GM23248 (cell line): Measurements from ENCODE around the gene SLC35F2. TPM values are rescaled to one million over a fixed set of nuclear protein-coding genes. Genes with fewer than 3 reads are reported as not detected.

Source experiments
- DNase-seq: peaks from one replicate; pipeline ENCODE4 v3.0.0-alpha.2; 2015
- H2AFZ ChIP-seq: fragments of 200-600 bp; sonication (generic); 2 replicates; pipeline ENCODE4 v1.6.1; 2016; ENCODE audit warnings: antibody characterized with exemption
- H3F3A ChIP-seq: fragments of 200-600 bp; sonication (generic); 2 replicates; pipeline ENCODE4 v1.6.1; 2016; ENCODE audit warnings: mild to moderate bottlenecking, antibody characterized with exemption, mixed run types; ENCODE audit not compliant: insufficient read depth
- H3K27ac ChIP-seq: fragments of 200-600 bp; sonication (generic); 2 replicates; pipeline ENCODE4 v1.5.1; 2016; ENCODE audit warnings: mild to moderate bottlenecking
- H3K27me3 ChIP-seq: fragments of 200-600 bp; sonication (generic); replicated peaks from 2 replicates; pipeline ENCODE4 v1.6.1; 2016; ENCODE audit warnings: mild to moderate bottlenecking; ENCODE audit not compliant: insufficient read depth
- H3K36me3 ChIP-seq: fragments of 200-600 bp; sonication (generic); 2 replicates; pipeline ENCODE4 v1.6.1; 2016; ENCODE audit warnings: low read depth, mild to moderate bottlenecking
- H3K4me1 ChIP-seq: fragments of 200-600 bp; sonication (generic); 2 replicates; pipeline ENCODE4 v1.6.1; 2016; ENCODE audit warnings: mild to moderate bottlenecking; ENCODE audit not compliant: insufficient read depth
- H3K4me2 ChIP-seq: fragments of 200-600 bp; sonication (generic); one replicate; pipeline ENCODE4 v1.6.1; 2016; ENCODE audit warnings: mild to moderate bottlenecking; ENCODE audit not compliant: unreplicated experiment
- H3K4me3 ChIP-seq: fragments of 200-600 bp; sonication (generic); 2 replicates; pipeline ENCODE4 v1.5.1; 2016; ENCODE audit warnings: mild to moderate bottlenecking
- H3K79me2 ChIP-seq: fragments of 200-600 bp; sonication (generic); 2 replicates; pipeline ENCODE4 v1.6.1; 2016; ENCODE audit warnings: mild to moderate bottlenecking; ENCODE audit not compliant: insufficient read depth
- H3K9ac ChIP-seq: fragments of 200-600 bp; sonication (generic); 2 replicates; pipeline ENCODE4 v1.6.1; 2016; ENCODE audit warnings: mild to moderate bottlenecking
- H3K9me2 ChIP-seq: fragments of 200-600 bp; sonication (generic); 2 replicates; pipeline ENCODE4 v1.6.1; 2016; ENCODE audit warnings: mixed run types, mild to moderate bottlenecking, moderate library complexity; ENCODE audit not compliant: insufficient read depth
- H3K9me3 ChIP-seq: fragments of 200-600 bp; sonication (generic); one replicate; pipeline ENCODE4 v1.6.1; 2017; ENCODE audit warnings: low read depth
- H4K20me1 ChIP-seq: fragments of 200-600 bp; sonication (generic); 2 replicates; pipeline ENCODE4 v1.6.0; 2016; ENCODE audit not compliant: insufficient read depth
- EZH2 ChIP-seq: fragments of 200-600 bp; sonication (generic); IDR thresholded peaks from 2 replicates; pipeline ENCODE4 v1.6.1; 2018; ENCODE audit warnings: antibody characterized with exemption, mild to moderate bottlenecking; ENCODE audit not compliant: insufficient read depth, poor library complexity, severe bottlenecking
- EZH2phosphoT487 ChIP-seq: fragments of 200-600 bp; sonication (generic); IDR thresholded peaks from 2 replicates; pipeline ENCODE4 v1.6.1; 2018; ENCODE audit warnings: antibody characterized with exemption, moderate library complexity, mild to moderate bottlenecking, low read depth; ENCODE audit not compliant: insufficient read depth
- WGBS, 2 experiments: methylation state at CpG; one replicate each; pipeline ENCODE4 v1.1.6; 2015 to 2017; ENCODE audit warnings: low lambda C conversion rate in 2 of 2, low coverage in 1 of 2; ENCODE audit errors: missing lambda C conversion rate in 2 of 2; 5-methylcytosine and 5-hydroxymethylcytosine counted together
- in situ Hi-C: fragments of 300-500 bp; cut with MboI; formaldehyde crosslinking; loops from 2 replicates; pipeline ENCODE4 v1.15.0; 2020
- polyA plus RNA-seq: library from polyadenylated mRNA; unstranded; fragments of >200 nt; fragmentation: Nextera tagmentation; extraction: Ambion mirVana; gene quantifications from 2 replicates; pipeline ENCODE4 v1.2.1, GENCODE V29; 2016
- total RNA-seq: library from RNA; depleted of rRNA; stranded (reverse); fragments of >200 nt; shearing (Covaris generic); gene quantifications from 2 replicates; pipeline ENCODE4 v1.2.3, GENCODE V29; 2014

The SLC35F2 gene
- total and polyA plus RNA-seq, 2 experiments from 2014 or later: 12.4 to 12.9 TPM

DNA sequence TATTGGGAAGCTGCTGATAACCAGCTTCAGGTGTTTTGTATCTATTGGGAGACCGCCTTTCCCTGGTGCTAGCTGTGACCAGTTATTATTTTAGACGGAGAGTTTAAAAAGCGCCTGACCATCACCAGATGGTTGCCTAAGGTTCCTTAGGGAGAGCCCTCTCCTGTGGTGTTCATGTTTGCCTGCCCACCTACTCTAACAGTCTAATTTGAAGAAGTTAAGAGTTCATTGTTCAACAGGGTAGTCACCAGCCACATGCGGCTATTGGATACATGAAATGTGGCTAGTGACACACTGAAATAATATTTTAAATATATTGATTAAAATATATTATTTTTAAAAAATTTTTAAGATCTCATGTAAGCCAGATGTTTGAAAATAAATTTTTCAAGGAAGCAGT, 75.5 kb downstream of the SLC35F2 start:
- no peak overlapping the region for H3K27ac ChIP-seq
- H3F3A ChIP-seq: peaks cover 10% of the 10 kb centered on the region; the same call in 1 of the 2 replicates
- no peaks in the 10 kb centered on the region for H3K27me3 ChIP-seq
- 95 to 97% methylated on average over 4 of the region's 4 CpGs for WGBS, 2 experiments
- TF ChIP-seq EZH2: no peak
- TF ChIP-seq EZH2phosphoT487: no peak
- 0 out of 2 replicates have a peak, but pooled peaks cover 4% of the 10 kb centered on the region for H3K4me1 ChIP-seq
- DNase-seq: peak; percentile 14
- no peaks in the 10 kb centered on the region for H3K36me3 ChIP-seq
- no peak overlapping the region for H3K4me3 ChIP-seq
- H4K20me1 ChIP-seq: no peaks in the 10 kb centered on the region
- no peak overlapping the region for H2AFZ ChIP-seq
- no peaks in the 10 kb centered on the region for H3K9me3 ChIP-seq
- H3K79me2 ChIP-seq: no peaks in the 10 kb centered on the region
- no peaks in the 10 kb centered on the region for H3K9me2 ChIP-seq
- no peak overlapping the region for H3K4me2 ChIP-seq
- H3K9ac ChIP-seq: no peak overlapping the region
- in situ Hi-C loops: no loop called here

DNA sequence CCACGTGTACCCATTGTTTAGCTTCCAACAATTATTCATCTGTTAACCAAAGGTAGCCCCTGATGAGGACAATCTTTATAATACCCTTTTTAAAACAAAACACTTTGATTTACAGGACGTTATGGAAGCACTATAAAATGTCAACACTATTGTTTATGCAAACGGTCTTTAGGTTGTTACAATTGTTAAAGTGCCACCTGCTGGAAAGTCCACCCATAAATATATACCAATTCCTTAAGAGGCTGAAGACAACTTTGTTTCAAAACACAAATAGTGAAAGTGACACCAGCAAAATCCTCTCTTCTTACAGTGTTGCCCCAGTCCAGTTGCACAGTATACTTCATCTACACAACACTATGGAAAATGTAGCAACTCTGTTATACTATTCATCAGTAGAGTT, 77.8 kb downstream of the SLC35F2 start:
- DNase-seq: no peak
- in situ Hi-C loops: no loop called here

DNA sequence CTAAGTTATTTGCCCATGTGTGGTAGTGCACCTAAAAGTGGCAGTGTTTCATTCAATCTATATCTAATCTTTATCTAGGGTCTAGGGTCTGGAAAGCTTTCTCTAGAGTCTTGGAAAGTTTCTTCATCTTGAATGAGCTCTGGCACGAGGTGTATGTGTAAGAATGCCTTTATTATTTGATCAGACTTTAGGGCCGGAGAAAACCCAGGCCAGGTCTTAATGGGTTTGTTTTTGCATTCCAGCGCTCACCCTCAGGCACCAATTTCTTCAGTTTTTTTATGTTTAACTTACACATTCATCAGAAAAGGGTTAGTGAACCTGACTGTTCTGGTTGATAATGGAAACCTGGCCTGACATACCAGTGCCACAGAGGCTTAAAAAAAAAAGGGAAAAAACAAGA, 78.5 kb downstream of the SLC35F2 start:
- no peak overlapping the region for H3K4me2 ChIP-seq
- no peak overlapping the region for H3K9ac ChIP-seq
- in situ Hi-C loops: no loop called here
- no peak for DNase-seq
- peaks cover 4% of the 10 kb centered on the region; the same call in 1 of the 2 replicates for H3F3A ChIP-seq
- no peaks in the 10 kb centered on the region for H3K9me2 ChIP-seq
- H3K27ac ChIP-seq: no peak overlapping the region
- no peaks in the 10 kb centered on the region for H4K20me1 ChIP-seq
- TF ChIP-seq EZH2phosphoT487: no peak
- no peak for TF ChIP-seq EZH2
- WGBS, 2 experiments: 59 to 62% methylated on average over 3 of the region's 3 CpGs
- no peaks in the 10 kb centered on the region for H3K79me2 ChIP-seq
- H2AFZ ChIP-seq: no peak overlapping the region
- H3K36me3 ChIP-seq: no peaks in the 10 kb centered on the region
- no peaks in the 10 kb centered on the region for H3K9me3 ChIP-seq
- H3K27me3 ChIP-seq: no peaks in the 10 kb centered on the region
- 0 out of 2 replicates have a peak, but pooled peaks cover under 1% of the 10 kb centered on the region for H3K4me1 ChIP-seq
- H3K4me3 ChIP-seq: no peak overlapping the region

More for the DNA sequence above, 77.8 kb downstream of the SLC35F2 start:
- TF ChIP-seq EZH2 (no peak), EZH2phosphoT487 (no peak)
- no peaks in the 10 kb centered on the region for H3K9me2 ChIP-seq
- no peaks in the 10 kb centered on the region for H4K20me1 ChIP-seq
- no peak overlapping the region for H3K9ac ChIP-seq
- H3K4me1 ChIP-seq: 0 out of 2 replicates have a peak, but pooled peaks cover 4% of the 10 kb centered on the region
- H2AFZ ChIP-seq: no peak overlapping the region
- no peaks in the 10 kb centered on the region for H3K27me3 ChIP-seq
- H3K4me3 ChIP-seq: no peak overlapping the region
- WGBS, 2 experiments: 19 to 28% methylated on average over 3 of the region's 3 CpGs
- H3K4me2 ChIP-seq: no peak overlapping the region
- no peak overlapping the region for H3K27ac ChIP-seq
- H3K9me3 ChIP-seq: no peaks in the 10 kb centered on the region
- H3F3A ChIP-seq: peaks cover 10% of the 10 kb centered on the region; the same call in 1 of the 2 replicates
- no peaks in the 10 kb centered on the region for H3K36me3 ChIP-seq
- no peaks in the 10 kb centered on the region for H3K79me2 ChIP-seq

DNA sequence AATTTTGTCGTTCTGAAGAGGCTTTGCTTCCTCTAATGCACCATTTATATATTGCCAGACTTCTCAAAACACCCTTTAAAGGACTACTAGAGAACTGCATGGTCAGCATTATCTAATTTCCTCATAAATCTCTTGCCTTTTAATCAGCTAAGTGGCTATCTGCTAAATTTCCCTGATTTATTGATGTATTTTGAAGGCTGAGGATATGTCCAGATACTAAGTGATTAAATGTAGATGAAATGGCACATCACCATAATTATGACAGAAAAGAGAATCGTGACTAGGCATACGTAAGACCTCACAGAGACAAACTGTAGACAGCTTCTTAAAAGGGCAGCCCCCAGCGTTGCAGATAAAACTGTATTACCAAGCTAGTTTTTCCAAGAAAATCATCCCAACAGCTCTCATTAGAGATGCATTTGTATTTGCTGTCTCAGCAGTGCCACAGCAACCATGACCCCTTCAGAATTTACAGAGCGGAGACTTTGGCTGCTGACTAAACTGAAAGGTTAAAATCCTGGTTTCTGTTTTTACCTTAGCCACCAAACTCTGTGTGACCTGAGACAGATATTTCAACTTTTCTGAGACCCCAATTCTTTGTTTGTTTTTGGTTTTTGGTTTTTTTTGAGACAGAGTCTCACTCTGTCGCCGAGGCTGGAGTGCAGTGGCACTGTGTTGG, 79.6 kb downstream of the SLC35F2 start:
- 68 to 71% methylated on average over 7 of the region's 7 CpGs for WGBS, 2 experiments
- in situ Hi-C loops: loop anchor here (10.0 kb wide), 1 partner anchor 194 kb away; no protein-coding TSS in a partner anchor

More for the DNA sequence above, 79.6 kb downstream of the SLC35F2 start:
- Histone ChIP-seq H3K9me3 (no peaks in the 10 kb centered on the region), H3K9ac (no peak overlapping the region), H3F3A (no peaks in the 10 kb centered on the region), H3K4me3 (no peak overlapping the region), H3K27me3 (no peaks in the 10 kb centered on the region), H3K27ac (no peak overlapping the region), H3K4me1 (no peaks in the 10 kb centered on the region), H3K36me3 (no peaks in the 10 kb centered on the region), H3K9me2 (no peaks in the 10 kb centered on the region), H3K4me2 (no peak overlapping the region), H4K20me1 (no peaks in the 10 kb centered on the region), H3K79me2 (no peaks in the 10 kb centered on the region), H2AFZ (no peak overlapping the region)
- DNase-seq: no peak
- TF ChIP-seq EZH2phosphoT487: no peak
- no peak for TF ChIP-seq EZH2
